Fibroblast of skin of back (primary cell): ENCODE data around the gene CSPG4.
"Not testable (repeated sequence)": the region's sequence is repeated elsewhere in the genome, so short reads cannot be mapped to it uniquely, and the experiment has no call there.

Experiments
- DNase-seq: peaks from one replicate; pipeline ENCODE4 v3.0.0-alpha.2; 2013

Gene CSPG4

DNA sequence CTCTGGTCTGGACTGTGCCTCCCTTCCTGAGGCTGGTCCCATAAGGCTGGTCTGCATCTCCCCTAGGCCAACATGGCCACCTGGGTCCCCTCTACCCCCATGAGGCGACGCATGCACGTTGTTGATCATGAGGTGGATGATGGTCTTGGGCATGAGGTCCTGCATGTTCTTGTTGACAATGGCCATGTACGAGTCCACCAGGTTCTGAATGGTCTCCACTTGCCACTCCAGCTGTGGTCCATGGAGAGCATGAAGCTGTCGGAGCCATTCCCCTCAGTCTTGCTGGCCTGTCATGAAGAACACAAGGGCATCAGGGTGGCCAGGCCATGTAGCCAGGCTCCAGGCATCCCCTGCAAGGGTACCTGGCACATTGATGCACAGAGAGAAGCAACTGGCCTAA is 27.1 kb upstream of the CSPG4 start:
- DNase-seq = no peak

DNA sequence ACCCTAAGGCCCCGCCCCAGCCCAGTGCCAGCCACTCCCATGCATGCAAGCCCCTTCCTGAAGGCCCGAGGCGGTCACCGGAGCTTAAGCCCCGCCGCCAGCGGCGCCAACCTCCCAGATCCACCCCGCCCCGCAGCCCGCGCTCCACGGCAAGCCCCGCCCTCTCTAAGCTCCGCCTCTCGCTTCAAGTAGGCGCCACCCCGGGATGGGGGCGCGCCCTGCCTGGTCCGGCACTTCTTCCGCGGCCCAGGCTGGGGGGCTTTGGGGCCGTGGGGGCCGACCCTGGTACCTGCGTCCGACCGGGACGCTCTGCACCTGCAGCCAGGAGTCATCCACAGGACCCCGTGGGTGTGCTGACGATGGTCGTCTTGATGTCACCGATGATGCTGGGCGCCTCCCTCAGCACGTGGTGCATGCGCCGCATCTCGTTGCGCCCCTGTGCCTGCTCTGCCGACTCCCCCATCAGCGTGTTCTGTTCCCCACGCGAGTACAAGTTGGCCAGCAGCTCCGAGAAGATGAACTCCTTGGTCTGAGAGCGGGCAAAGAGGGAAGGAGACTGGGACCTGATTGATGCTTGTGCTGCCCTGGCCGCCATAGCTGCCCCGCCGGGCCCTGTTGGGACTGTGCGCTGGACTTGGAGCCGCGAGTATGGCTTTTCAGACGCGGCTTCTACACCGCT is 26.1 kb upstream of the CSPG4 start:
- DNase-seq = peak; percentile 92

DNA sequence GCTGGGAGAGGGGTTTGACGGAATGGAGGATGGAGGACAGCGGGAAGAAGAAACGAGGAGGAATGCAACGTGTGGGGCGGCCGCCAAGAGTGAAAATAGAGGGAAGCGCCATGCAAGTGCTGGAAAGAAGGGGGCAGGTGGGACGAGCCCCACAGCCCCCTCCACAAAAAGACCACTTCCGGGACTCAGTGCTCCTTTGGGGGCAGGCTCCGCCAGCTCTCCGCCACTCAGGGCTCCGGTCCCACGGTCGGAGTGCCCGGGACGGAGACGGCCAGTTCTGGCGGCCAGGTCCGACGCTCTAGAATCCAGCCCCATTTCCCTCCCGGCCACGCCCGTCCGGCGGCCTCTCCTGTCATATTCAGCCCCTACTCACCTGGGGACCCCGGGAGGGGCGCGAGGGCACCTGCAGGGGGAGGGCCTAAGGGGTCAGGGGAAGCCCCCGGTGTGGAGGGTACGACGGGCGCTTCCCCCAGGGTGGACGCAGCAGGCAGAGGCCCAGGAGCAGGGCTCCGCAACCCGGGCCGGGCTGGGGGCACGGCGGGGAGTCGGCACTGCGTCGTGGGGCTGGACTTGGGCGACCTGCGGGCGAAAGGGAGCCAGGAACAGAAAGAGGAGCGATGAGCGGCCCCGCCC is 25.5 kb upstream of the CSPG4 start:
- no peak for DNase-seq

DNA sequence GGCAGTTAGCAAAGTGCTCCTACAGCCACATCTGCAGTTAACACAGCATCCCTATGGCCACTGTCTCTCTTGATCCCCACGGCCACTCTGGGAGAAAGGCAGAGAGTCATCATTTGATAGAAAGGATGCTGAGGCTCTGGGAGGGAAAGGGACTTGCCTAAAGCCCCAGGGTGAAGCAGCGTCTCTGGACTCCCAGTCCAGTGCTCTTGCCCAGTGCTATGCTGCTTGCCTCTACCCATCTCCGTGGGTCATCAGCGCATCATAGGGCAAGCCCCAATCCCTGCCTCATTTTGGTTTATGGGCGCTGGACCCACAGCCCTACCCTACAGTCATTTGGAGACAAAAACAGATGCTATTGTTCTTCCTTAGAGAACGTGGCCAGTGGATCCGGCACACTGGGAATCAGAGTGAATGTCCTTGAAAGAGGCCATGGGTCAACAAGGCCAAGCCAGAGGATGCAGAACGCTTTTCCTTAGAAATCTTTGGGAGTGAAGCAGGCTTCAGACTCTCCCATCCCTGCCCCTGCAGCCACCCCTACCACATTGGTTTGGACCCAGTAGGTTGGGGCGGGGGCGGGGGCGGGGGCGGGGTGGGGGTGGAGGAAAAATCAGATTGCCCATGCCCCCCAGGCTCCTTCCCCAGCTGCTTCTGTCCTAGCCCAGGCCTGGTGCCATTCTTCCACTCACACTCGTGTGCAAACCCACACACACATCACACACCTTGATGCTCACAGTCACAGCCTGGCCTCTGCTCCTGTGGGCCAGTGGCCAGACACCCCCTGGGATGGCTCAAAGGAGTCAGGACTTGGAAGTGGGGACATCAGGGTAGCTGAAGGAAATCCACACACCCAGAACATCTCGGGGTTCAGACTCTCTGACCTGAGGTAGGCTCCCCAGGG is 24.7 kb upstream of the CSPG4 start:
- not testable (repeated sequence) for DNase-seq

DNA sequence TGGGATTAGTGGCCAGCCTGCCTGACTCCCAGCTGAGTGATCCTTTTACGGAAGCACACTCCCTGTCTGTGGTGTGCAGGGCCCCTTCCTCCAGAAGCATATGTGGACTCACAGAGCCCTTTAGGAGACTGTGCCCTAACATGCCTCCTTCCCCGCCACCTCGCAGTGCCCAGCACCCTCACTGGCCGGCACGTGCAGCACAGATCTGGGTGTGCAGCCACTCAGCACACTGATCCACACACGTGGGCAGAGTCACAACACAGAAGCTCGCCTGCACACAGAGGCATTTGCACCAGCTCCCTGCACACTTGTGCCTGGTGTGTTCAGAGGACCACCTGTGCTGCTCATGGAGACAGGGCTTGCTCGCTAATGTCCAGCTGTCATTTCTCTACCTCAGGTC is 23.6 kb upstream of the CSPG4 start:
- no peak for DNase-seq

DNA sequence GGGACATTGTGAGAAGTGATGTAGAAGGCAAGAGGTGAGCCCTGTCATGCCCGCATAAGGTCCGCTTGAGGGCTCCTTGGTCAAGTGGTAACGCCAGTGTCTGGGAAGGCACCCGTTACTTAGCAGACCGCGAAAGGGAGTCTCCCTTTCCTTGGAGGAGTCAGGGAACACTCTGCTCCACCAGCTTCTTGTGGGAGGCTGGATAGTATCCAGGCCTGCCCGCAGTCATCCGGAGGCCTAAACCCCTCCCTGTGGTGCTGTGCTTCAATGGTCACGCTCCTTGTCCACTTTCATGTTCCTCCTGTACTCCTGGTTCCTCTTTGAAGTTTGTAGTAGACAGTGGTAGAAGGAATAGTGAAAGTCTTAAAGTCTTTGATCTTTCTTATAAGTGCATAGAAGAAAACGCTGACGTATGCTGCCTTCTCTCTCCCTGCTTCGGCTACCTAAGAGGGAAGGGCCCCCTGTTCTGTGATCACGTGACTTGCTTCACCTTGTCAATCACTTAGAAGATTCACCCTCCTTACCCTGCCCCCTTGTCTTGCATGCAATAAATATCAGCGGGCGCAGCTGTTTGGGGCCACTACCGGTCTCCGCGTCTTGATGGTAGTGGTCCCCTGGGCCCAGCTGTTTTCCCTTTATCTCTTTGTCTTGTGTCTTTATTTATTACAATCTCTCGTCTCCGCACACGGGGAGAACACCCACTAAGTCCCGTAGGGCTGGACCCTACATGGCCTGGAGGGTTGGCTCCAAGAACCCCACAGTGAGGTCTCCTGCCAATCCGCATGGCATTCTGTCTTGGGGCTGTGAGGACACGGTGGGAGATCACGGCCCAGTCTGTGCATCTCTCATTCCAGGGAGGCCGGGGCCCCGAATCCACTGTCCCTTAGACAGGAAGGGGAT is 22.5 kb upstream of the CSPG4 start:
- not testable (repeated sequence) for DNase-seq

DNA sequence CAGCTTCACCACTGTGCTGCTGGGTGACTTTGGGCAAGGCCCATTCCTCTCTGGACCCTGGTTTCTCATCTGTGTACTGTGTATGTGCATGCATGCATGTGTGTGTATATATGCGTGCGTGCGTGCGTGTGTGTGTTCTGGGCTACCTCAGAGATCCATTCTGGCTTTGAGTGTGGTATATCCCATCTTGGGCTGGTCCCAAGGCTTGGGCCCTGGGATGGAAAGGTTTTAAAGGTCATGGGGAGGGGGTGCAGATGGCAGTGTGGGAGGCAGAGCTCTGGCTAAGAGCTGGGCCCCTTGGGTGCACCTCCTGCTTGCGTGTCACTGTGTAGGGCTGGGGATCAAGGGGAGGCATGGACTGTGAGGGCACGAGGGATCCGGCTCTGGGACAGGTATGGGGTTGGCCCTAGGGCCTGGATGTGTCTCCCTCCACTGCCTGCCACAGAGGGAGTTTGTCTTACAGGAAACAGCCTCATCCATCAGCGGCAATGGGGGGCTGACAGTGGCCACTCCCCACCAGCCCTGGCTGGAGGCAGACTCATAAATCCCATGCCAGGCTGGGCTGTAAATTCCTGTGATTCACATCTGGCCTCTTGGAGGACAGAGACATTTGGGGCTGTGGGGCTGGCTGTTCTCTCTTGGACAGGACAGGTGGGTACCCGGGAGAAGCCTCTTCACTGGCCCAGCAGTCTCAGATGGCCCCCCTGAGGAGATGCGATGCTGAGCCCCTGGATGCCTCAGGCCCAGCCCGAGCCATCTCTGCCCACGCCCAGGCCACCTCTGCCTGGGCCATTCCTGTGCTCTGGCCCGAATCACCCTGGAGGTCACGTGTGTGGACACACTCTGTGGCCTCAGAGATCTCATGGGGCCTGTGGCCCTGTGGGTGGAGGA is 21.4 kb upstream of the CSPG4 start:
- DNase-seq = no peak

DNA sequence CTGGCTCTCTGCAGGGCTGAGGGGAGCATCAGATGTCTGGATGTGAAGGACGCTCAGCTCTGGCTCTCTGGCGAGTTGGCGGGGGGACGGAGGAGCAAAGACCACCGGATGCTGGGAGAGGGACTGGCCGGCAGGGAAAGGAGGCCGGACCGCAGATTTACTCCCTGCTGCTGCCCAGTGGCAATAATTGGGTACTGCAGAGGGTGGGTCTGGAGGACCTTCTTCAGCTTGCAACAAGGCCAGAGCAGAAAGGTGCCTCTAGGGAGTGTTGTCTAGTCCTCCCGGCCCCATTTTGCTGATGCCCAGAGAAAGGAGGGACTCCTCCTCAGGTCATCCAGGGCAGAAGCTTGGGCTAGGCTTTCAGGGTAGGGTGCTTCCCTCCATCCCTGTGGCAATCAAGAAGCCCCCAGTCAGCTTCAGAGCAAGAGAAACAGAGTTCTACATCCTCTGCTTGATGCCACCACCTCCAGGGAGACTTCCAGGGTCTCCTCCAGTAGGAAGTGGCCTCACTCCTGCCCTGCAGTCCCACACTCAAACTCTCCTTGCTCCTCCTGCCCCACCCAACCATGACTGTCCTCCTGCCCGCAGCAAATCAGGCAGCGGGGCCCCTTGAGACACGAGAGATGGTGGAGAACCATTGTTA is 20.3 kb upstream of the CSPG4 start:
- peak; percentile 59 for DNase-seq

DNA sequence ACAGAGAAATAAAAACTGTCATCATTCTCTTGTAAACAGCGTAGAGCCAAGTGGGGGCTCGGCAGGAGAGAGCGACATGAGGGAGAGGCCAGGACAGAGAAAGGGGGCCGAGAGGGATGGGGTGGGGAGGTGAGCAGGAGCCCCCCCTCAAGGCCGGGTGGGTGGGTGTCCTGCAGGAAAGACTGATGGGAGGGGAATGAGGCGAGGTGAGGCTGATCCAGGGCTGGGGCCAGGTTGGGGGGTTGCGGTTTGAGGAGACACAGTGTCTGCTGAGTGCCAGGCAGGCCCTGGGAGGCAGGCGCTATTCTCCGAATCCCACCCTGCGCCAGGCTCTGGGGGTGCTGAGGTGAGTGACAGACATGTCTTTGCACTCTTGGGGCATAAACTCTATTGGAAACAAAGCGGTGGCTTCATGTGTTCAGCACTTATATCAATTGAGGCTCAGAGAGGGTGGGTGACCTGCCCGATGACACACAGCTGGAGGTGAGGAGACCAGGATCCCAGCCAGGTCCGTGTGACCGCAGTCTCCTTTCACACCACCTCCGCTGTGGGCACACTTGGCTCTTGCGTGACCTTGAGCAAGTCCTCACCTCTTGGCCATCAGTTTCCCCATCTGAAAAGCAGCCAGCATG is 19.6 kb upstream of the CSPG4 start:
- DNase-seq = no peak

DNA sequence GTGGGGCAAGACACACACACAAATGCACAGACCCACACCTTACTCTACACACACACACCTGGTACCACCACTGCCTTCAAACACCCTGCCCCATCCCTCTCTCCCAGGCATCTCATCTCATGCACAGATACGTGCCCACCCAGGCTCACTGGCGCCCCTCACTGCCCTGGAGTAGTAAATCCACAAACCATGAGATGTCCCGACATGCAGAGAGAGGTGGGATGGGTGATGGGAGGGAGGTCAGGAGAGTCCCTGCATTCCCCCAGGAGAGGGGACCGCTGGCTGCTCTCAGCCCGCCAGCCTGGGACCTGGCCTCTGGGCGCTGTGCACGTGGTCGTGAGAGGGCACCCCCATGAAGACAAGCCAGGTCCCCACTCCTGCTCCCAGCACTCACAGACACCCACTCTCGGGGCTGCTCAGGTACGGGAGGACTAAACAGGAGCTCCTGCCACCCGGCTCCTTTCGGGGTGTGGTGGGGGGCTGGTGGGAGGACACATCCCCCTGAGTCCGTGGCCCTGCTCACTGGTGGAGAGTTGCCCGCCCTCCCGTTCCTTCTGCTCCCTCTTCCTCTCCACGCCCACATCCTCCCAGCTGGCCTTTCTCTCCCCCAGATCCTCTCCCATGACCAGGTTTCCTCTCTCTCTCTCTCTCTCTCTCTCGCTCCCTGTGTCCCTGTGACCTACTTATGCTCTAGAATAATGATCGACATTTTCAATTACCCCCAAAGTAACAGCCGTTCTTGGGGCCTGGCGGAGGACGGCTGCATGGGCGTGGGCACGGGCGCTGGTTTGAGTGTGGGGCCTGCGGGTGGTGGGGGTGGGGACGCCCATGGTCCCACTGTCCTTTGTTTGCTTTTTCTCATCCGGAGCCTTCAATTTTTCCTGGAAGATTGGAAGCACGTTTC is 18.9 kb upstream of the CSPG4 start:
- peak; percentile 50 for DNase-seq

DNA sequence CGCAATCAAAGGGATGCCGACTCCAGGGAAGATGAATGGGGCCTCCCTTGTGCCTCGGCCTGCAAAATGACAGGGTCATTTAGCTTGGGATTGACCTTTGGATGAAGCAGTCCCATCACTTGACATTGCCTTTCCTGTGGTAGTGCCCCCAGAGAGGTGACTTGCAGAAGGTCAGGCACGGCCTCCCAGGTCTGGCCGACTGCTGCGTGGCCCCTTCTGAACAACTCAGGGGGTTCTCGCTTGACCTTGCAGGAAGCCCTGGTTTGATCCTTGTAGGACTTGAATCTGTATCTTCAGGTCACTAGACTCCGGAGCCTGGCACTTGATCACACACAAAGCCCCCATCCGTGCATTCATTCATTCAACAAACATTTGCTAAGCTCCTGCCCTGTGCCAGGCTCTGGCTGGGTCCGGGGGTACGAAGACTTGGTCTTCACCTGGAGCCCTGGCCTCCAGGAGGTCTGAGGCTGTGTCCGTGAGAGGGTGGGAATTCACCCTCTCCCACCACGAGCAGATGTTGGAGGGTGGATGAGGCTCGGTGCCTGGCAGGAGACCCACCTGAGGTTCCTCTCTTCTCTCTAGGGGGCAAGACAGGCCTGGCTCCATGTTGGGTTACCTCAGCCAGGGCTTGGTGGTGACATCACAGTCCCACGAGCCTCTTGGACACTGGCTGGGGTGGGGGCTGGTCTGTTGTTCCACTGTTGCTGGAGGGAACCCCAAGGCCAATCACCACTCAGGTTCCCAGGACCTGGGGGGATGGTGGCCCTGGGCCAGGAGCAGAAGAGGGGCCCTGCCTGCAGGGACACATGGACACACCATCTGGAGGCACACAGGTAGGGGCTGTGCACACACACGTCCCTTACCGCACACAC is 18.0 kb upstream of the CSPG4 start:
- DNase-seq = not testable (repeated sequence)

DNA sequence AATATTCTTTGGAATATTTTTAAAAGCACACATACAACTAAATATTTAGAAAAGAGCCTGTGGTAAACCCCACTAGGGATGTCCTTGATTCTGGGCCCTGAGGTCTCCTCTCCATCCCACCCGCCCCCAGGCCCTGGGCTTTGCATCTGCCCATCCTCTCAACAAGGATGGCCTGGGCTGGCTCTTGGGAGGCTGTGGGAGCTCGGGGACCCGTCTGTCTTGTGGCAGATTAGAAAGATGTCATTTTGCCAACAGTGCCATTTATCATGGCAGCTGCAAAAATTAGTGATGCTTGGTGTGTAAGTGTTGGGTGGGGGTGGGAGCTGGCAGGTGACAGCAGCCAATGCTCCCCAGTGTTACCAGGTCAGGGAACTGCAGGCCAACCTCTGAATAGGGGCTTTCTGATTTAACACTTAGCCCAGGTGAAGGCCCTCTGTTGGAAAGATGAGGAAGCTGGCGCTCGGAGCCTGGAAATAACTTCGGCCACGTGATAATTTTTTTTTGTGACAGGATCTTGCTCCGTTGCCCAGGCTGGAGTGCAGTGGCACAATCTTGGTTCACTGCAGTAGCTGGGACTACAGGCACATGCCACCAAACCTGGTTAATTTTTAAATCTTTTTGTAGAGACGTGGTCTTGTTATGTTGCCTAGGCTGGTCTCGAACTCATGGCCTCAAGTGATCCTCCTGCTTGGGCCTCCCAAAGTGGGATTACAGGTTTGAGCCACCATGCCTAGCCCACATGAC is 16.9 kb upstream of the CSPG4 start:
- no peak for DNase-seq

DNA sequence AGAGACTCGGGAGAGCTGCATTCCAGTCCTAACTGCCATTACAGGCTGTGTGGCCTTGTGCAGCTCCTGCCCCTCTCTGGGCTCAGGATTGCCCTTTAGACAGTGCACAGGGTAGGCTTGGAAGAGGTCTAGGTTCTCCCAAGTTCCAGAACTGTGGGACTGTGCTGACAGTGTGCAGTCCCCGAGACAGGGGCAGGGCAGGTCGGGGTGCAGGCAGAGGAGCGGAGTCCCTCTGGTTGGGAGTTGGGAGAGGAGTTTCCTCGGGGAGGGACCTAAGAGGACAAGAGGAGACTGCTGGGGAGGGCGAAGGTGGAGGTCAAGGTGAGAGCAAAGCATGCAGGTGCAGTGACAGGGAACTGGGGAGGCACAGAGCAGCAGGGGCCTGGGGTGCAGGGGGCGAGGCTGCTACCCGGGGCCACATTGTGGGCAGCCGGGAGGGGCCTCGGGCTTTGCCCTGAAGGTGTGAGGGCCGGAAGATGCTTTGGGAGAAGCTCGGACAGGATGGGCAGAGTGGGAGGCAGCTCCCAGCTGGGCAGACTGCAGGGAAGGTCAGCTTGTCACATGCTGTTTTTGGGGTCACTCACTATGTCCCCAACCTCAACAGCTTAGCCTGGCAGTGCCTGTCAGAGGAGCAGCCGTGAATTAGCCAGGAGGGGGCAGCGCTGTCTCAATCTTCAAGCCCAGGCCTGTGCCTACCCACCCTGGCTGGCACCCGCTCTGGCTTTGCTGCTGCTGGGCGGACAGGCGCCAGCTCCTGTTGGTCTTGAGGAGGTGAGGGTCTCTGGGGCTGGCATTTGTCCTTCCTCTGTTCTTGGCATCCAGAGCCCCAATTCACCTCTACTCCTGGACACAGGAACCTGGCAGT is 15.4 kb upstream of the CSPG4 start:
- DNase-seq = peak; percentile 41

DNA sequence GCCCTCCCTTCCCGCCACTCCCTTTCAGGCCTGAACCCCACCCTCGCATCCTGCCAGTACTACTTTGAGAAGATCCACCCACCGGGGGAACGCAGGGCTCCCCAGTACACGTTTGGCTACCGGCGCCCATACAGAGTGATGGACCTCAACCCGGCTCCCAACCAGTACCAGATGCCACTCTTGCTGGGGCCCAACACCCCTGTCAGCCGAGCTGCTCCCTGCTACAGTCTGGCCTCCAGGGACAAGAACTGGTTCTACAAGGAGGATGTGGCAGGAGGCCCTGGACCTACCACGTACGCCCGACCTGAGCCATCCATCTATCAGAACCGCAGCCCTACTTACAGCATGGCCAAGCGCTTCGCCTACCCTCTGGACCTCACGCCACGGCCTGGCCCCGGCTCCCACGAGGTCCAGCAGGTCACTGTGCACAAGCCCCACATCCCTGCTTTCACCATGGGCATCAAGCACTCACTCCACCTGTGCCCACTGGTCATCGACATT is 14.4 kb upstream of the CSPG4 start:
- no peak for DNase-seq

DNA sequence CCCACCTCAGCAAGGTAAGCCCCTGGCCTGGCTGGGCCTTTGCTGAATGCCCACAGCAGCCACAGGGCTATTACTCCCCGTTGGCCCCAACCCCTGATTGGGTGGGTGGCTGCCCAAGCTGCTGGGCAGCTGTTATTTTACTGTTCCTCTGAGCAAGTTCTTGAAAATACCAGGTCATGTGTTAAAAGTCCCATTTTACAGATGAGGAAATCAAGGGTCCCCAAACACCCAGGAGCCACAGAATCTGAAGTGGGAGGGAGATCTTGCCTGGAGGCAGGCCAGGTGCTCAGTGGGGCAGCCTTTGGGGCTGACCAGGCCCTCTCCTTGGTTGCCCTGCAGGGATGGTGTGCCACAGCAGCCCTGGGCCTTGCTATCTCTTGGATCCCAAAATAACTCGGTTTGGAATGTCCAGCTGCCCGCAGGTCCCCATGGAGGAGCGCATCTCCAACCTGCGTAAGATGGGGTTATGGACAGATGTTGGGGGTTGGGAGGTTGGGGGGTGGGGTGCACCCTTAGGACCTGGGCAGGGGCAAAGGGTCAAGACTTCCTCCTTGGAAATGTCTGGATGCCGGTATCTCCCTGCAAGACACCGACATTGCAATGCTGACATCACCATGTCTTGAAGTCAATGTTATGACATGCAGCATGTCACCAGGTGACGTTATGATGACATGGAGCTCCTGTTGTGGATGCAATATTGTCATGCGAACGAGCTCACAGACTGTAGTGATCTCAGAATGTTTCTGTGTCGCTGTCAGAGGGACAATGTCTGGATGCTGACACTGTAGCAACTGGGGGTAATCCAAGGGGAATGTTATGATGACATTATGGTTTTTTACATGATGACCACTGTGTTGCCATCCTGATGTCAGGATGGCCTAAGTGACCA is 13.3 kb upstream of the CSPG4 start:
- DNase-seq = no peak
